BLaER1 treated with 17β-estradiol and CSF1 and Interleukin-3, amounts not matched to agents 10 nM and 100 nM (cell line): Measurements from ENCODE around the gene EXOC3L4.
A peak's percentile ranks its signal among the peaks of the same experiment; 100 is the strongest.

ENCODE experiments used
- H3K27ac ChIP-seq, 11 experiments: shearing (Covaris generic); formaldehyde crosslinking; 2 replicates each; pipeline ENCODE4 v1.8.1; 2022
- H3K27me3 ChIP-seq, 11 experiments: shearing (Covaris generic); formaldehyde crosslinking; 2 replicates each; pipeline ENCODE4 v1.8.1; 2022
- H3K36me3 ChIP-seq, 11 experiments: shearing (Covaris generic); formaldehyde crosslinking; 2 replicates each; pipeline ENCODE4 v1.8.1; 2022
- H3K4me1 ChIP-seq, 10 experiments: shearing (Covaris generic); formaldehyde crosslinking; 2 replicates each; pipeline ENCODE4 v1.8.1; 2022
- H3K4me2 ChIP-seq, 11 experiments: shearing (Covaris generic); formaldehyde crosslinking; 2 replicates each; pipeline ENCODE4 v1.8.1; 2022
- H3K4me3 ChIP-seq, 10 experiments: shearing (Covaris generic); formaldehyde crosslinking; 2 replicates each; pipeline ENCODE4 v1.8.1; 2022
- H3K9ac ChIP-seq, 11 experiments: shearing (Covaris generic); formaldehyde crosslinking; 2 replicates each; pipeline ENCODE4 v1.8.1; 2022
- H3K9me3 ChIP-seq, 11 experiments: shearing (Covaris generic); formaldehyde crosslinking; replicated peaks in 1 of 11; 2 replicates each; pipeline ENCODE4 v1.8.1; 2022
- H4K20me1 ChIP-seq, 11 experiments: shearing (Covaris generic); formaldehyde crosslinking; 2 replicates each; pipeline ENCODE4 v1.8.1; 2022
- Cebpa-rat ChIP-seq, 11 experiments: shearing (Covaris generic); IDR thresholded peaks; 2 replicates each; pipeline ENCODE4 v1.8.1; 2022

Gene EXOC3L4

GRCh38 chr14:103100281-103101121 lies 6.0 kb downstream of the EXOC3L4 start:
- H3K9ac ChIP-seq: peak overlapping the region in 1 of 11 experiments; percentile 13; a peak in 1 of 22 replicates
- H3K4me3 ChIP-seq: no peak overlapping the region
- H3K4me1 ChIP-seq: peaks cover 20 to 53% (median 36%) of the 10 kb centered on the region in 10 experiments; a peak in 18 of 20 replicates
- H4K20me1 ChIP-seq: peaks cover 0 to 40% (median 0%) of the 10 kb centered on the region in 11 experiments; a peak in 10 of 22 replicates
- H3K36me3 ChIP-seq: no peaks in the 10 kb centered on the region
- H3K27me3 ChIP-seq: peaks cover 40 to 51% (median 44%) of the 10 kb centered on the region in 11 experiments
- H3K4me2 ChIP-seq: peak overlapping the region in 9 of 11 experiments; percentile 21 to 58 (median 39); a peak in 15 of 22 replicates
- no peaks in the 10 kb centered on the region for H3K9me3 ChIP-seq
- no peak overlapping the region for H3K27ac ChIP-seq
- TF ChIP-seq Cebpa-rat (IDR thresholded peaks at IDR 0.05): 0 out of 22 replicates have a peak, but pooled peaks of 2 of the 11 experiments have one; percentile 8 to 24

GRCh38 chr14:103101257-103101962 lies 6.9 kb downstream of the EXOC3L4 start:
- Histone ChIP-seq H3K9me3 (no peaks in the 10 kb centered on the region), H3K4me1 (peaks cover 22 to 62% (median 45%) of the 10 kb centered on the region in 10 experiments; a peak in 18 of 20 replicates), H3K9ac (no peak overlapping the region), H3K4me2 (0 out of 22 replicates have a peak overlapping the region, but pooled peaks of 1 of the 11 experiments have one; percentile 39), H3K27ac (no peak overlapping the region), H3K27me3 (peaks cover 40 to 51% (median 44%) of the 10 kb centered on the region in 11 experiments), H3K4me3 (no peak overlapping the region), H3K36me3 (no peaks in the 10 kb centered on the region), H4K20me1 (peaks cover 0 to 47% (median 0%) of the 10 kb centered on the region in 11 experiments; a peak in 10 of 22 replicates)
- TF ChIP-seq Cebpa-rat (IDR thresholded peaks at IDR 0.05): no peak

GRCh38 chr14:103101963-103102688 lies 7.6 kb downstream of the EXOC3L4 start:
- peaks cover 40 to 51% (median 44%) of the 10 kb centered on the region in 11 experiments for H3K27me3 ChIP-seq
- no peaks in the 10 kb centered on the region for H3K9me3 ChIP-seq
- no peaks in the 10 kb centered on the region for H3K36me3 ChIP-seq
- H3K4me2 ChIP-seq: no peak overlapping the region
- H3K4me3 ChIP-seq: no peak overlapping the region
- H3K4me1 ChIP-seq: peaks cover 22 to 65% (median 51%) of the 10 kb centered on the region in 10 experiments; a peak in 18 of 20 replicates
- H3K9ac ChIP-seq: no peak overlapping the region
- peaks cover 0 to 52% (median 0%) of the 10 kb centered on the region in 11 experiments; a peak in 10 of 22 replicates for H4K20me1 ChIP-seq
- no peak overlapping the region for H3K27ac ChIP-seq
- TF ChIP-seq Cebpa-rat (IDR thresholded peaks at IDR 0.05): no peak

GRCh38 chr14:103102689-103103260 lies 8.2 kb downstream of the EXOC3L4 start:
- Histone ChIP-seq H4K20me1 (peaks cover 0 to 52% (median 0%) of the 10 kb centered on the region in 11 experiments; a peak in 10 of 22 replicates), H3K36me3 (no peaks in the 10 kb centered on the region), H3K4me1 (peaks cover 22 to 65% (median 51%) of the 10 kb centered on the region in 10 experiments; a peak in 18 of 20 replicates), H3K27ac (no peak overlapping the region), H3K4me3 (no peak overlapping the region), H3K9ac (no peak overlapping the region), H3K9me3 (no peaks in the 10 kb centered on the region), H3K27me3 (peaks cover 40 to 51% (median 44%) of the 10 kb centered on the region in 11 experiments), H3K4me2 (peak overlapping the region in 6 of 11 experiments; percentile 59 to 82 (median 70); a peak in 8 of 22 replicates)
- TF ChIP-seq Cebpa-rat (IDR thresholded peaks at IDR 0.05): no peak

- H3K9ac ChIP-seq: peak overlapping the region in 1 of 11 experiments; percentile 52; a peak in 2 of 22 replicates
- no peaks in the 10 kb centered on the region for H3K9me3 ChIP-seq
- no peaks in the 10 kb centered on the region for H3K36me3 ChIP-seq
- no peak overlapping the region for H3K27ac ChIP-seq
- H3K4me1 ChIP-seq: peaks cover 30 to 75% (median 59%) of the 10 kb centered on the region in 10 experiments
- H4K20me1 ChIP-seq: peaks cover 0 to 52% (median 0%) of the 10 kb centered on the region in 11 experiments; a peak in 10 of 22 replicates
- no peak for TF ChIP-seq Cebpa-rat (IDR thresholded peaks at IDR 0.05)
- peak overlapping the region in 8 of 10 experiments; percentile 21 to 65 (median 42); a peak in 13 of 20 replicates for H3K4me3 ChIP-seq
- H3K27me3 ChIP-seq: peaks cover 40 to 51% (median 44%) of the 10 kb centered on the region in 11 experiments
- peak overlapping the region; percentile 59 to 87 (median 71) for H3K4me2 ChIP-seq
Measured at GRCh38 chr14:103103461-103104388, 9.2 kb downstream of the EXOC3L4 start.

GRCh38 chr14:103104389-103104653 lies 9.8 kb downstream of the EXOC3L4 start:
- Histone ChIP-seq H3K4me2 (peak overlapping the region in 10 of 11 experiments; percentile 64 to 87 (median 72); a peak in 14 of 22 replicates), H3K27ac (no peak overlapping the region), H3K36me3 (no peaks in the 10 kb centered on the region), H3K4me1 (peaks cover 32 to 72% (median 56%) of the 10 kb centered on the region in 10 experiments), H4K20me1 (peaks cover 0 to 52% (median 0%) of the 10 kb centered on the region in 11 experiments; a peak in 10 of 22 replicates), H3K4me3 (peak overlapping the region in 3 of 10 experiments; percentile 47 to 65 (median 50); a peak in 5 of 20 replicates), H3K27me3 (peaks cover 40 to 51% (median 44%) of the 10 kb centered on the region in 11 experiments), H3K9ac (no peak overlapping the region), H3K9me3 (no peaks in the 10 kb centered on the region)
- no peak for TF ChIP-seq Cebpa-rat (IDR thresholded peaks at IDR 0.05)
